H1 (cell line): ENCODE results near the gene TAS1R3. TPM values are rescaled to one million over a fixed set of nuclear protein-coding genes. Genes with fewer than 3 reads are reported as not detected.

Experiments used
- CTCF ChIA-PET: fragments of 300-600 bp; sonication (Branson Sonifier 250); formaldehyde crosslinking; loops from one replicate; lab custom pipeline; 2021; ENCODE audit not compliant: partially characterized antibody; lab: Charles Lee
- POLR2A ChIA-PET: fragments of 300-600 bp; sonication (Branson Sonifier 250); formaldehyde crosslinking; loops from one replicate; lab custom pipeline; 2021; ENCODE audit warnings: inconsistent platforms; ENCODE audit not compliant: partially characterized antibody; lab: Charles Lee
- DNase-seq, 2 experiments: peaks; one replicate each; pipeline versions ENCODE4 v3.0.0 to v3.0.0-alpha.2; 2010 to 2022; ENCODE audit warnings: low spot score in 2 of 2, low read depth in 1 of 2, mixed read lengths in 1 of 2
- FAIRE-seq: peaks from 2 replicates; lab custom pipeline; 2011; peaks lifted over from hg19 to GRCh38; lab: Jason Lieb, UNC
- H2AFZ ChIP-seq: 2 replicates; pipeline ENCODE4 v1.8.1; 2012; ENCODE audit warnings: low read length, inconsistent platforms
- H2AK5ac ChIP-seq: 2 replicates; pipeline ENCODE4 v1.6.1; 2013; ENCODE audit warnings: low read depth, low read length
- H2BK120ac ChIP-seq: replicated peaks from 2 replicates; pipeline ENCODE3; 2013; ENCODE audit warnings: low read depth, low read length, inconsistent platforms
- H2BK12ac ChIP-seq: 2 replicates; pipeline ENCODE4 v1.6.1; 2013; ENCODE audit warnings: low read depth, low read length
- H2BK15ac ChIP-seq: 2 replicates; pipeline ENCODE4 v1.6.1; 2013; ENCODE audit warnings: low read length
- H2BK20ac ChIP-seq: 2 replicates; pipeline ENCODE4 v1.6.1; 2013; ENCODE audit warnings: low read length
- H2BK5ac ChIP-seq: 2 replicates; pipeline ENCODE4 v1.6.1; 2013; ENCODE audit warnings: low read depth, low read length
- H3K14ac ChIP-seq: 2 replicates; pipeline ENCODE4 v1.6.1; 2013; ENCODE audit warnings: inconsistent platforms; ENCODE audit not compliant: insufficient read length
- H3K18ac ChIP-seq: 2 replicates; pipeline ENCODE4 v1.6.1; 2013; ENCODE audit warnings: low read length; ENCODE audit errors: extremely low read depth
- H3K23ac ChIP-seq: 2 replicates; pipeline ENCODE4 v1.6.1; 2013; ENCODE audit warnings: inconsistent platforms; ENCODE audit not compliant: insufficient read length
- H3K23me2 ChIP-seq: 2 replicates; pipeline ENCODE4 v1.6.1; 2013; ENCODE audit warnings: low read depth, low read length
- H3K27ac ChIP-seq: 2 replicates; pipeline ENCODE4 v1.6.1; 2011; ENCODE audit warnings: low read depth, low read length, inconsistent platforms
- H3K27me3 ChIP-seq, 4 experiments: replicated peaks in 1 of 4; 1 replicate in 1 of 4; 2 replicates in 3 of 4; pipeline versions ENCODE4 v1.6.1 to v1.8.1; 2011 to 2013; ENCODE audit warnings: low read length in 3 of 4, mild to moderate bottlenecking in 3 of 4, inconsistent platforms in 2 of 4, mixed read lengths in 2 of 4, moderate library complexity in 1 of 4; ENCODE audit not compliant: control insufficient read depth in 3 of 4, insufficient read depth in 3 of 4; ENCODE audit errors: extremely low read depth in 1 of 4
- H3K36me3 ChIP-seq, 4 experiments: 2 replicates each; pipeline versions ENCODE4 v1.6.1 to v1.8.1; 2011 to 2013; ENCODE audit warnings: mild to moderate bottlenecking in 4 of 4, low read length in 3 of 4, moderate library complexity in 2 of 4, control low read depth in 1 of 4, inconsistent platforms in 1 of 4; ENCODE audit not compliant: insufficient read depth in 4 of 4, control insufficient read depth in 2 of 4
- H3K4ac ChIP-seq: replicated peaks from 2 replicates; pipeline ENCODE3; 2013; ENCODE audit warnings: low read length, low read depth, mixed read lengths, inconsistent platforms; ENCODE audit not compliant: insufficient read length
- H3K4me1 ChIP-seq, 4 experiments: replicated peaks in 1 of 4; 1 replicate in 1 of 4; 2 replicates in 3 of 4; pipeline versions ENCODE4 v1.6.1 to v1.8.1; 2011 to 2013; ENCODE audit warnings: low read length in 3 of 4, inconsistent platforms in 2 of 4, mixed read lengths in 1 of 4; ENCODE audit not compliant: insufficient read depth in 4 of 4, control insufficient read depth in 3 of 4
- H3K4me2 ChIP-seq, 2 experiments: 2 replicates each; pipeline versions ENCODE4 v1.6.1 to v1.8.1; 2011 to 2013; ENCODE audit warnings: low read depth in 2 of 2, low read length in 2 of 2, control low read depth in 1 of 2, inconsistent platforms in 1 of 2, mild to moderate bottlenecking in 1 of 2; ENCODE audit not compliant: insufficient read depth in 1 of 2
- H3K4me3 ChIP-seq, 4 experiments: fragments of 200-600, 300-600 bp in 1 of 4; sonication (generic), shearing (Covaris generic), sonication (Bioruptor Twin) in 1 of 4; 2 replicates each; pipeline versions ENCODE4 v1.5.1 to v1.8.1; 2011 to 2016; ENCODE audit warnings: low read length in 4 of 4, low read depth in 3 of 4, control low read depth in 2 of 4, inconsistent platforms in 2 of 4, mild to moderate bottlenecking in 2 of 4, mixed read lengths in 1 of 4, moderate library complexity in 1 of 4; ENCODE audit not compliant: insufficient read depth in 2 of 4; ENCODE audit errors: extremely low read depth in 1 of 4
- H3K56ac ChIP-seq: replicated peaks from 2 replicates; pipeline ENCODE3; 2013; ENCODE audit warnings: low read depth, mild to moderate bottlenecking, mixed read lengths, low read length, inconsistent platforms; ENCODE audit not compliant: insufficient read length
- H3K79me1 ChIP-seq: 2 replicates; pipeline ENCODE4 v1.6.1; 2013; ENCODE audit warnings: low read depth, low read length, control low read depth
- H3K79me2 ChIP-seq, 2 experiments: 2 replicates each; pipeline versions ENCODE4 v1.6.1 to v1.8.1; 2012 to 2013; ENCODE audit warnings: low read length in 2 of 2, mild to moderate bottlenecking in 2 of 2, inconsistent platforms in 1 of 2; ENCODE audit not compliant: insufficient read depth in 2 of 2, control insufficient read depth in 1 of 2
- H3K9ac ChIP-seq, 4 experiments: replicated peaks in 1 of 4; 1 replicate in 1 of 4; 2 replicates in 3 of 4; pipeline versions ENCODE4 v1.6.1 to v1.8.1; 2011 to 2013; ENCODE audit warnings: low read depth in 3 of 4, low read length in 3 of 4, control low read depth in 2 of 4, mild to moderate bottlenecking in 2 of 4, moderate library complexity in 2 of 4, inconsistent platforms in 1 of 4; ENCODE audit errors: extremely low read depth in 1 of 4
- H3K9me3 ChIP-seq, 2 experiments: 2 replicates each; pipeline versions ENCODE4 v1.6.1 to v1.8.1; 2012 to 2013; ENCODE audit warnings: mild to moderate bottlenecking in 2 of 2, moderate library complexity in 2 of 2, control low read depth in 1 of 2, inconsistent platforms in 1 of 2, low read depth in 1 of 2, low read length in 1 of 2, mixed read lengths in 1 of 2; ENCODE audit not compliant: insufficient read depth in 2 of 2
- H4K20me1 ChIP-seq, 2 experiments: replicated peaks in 1 of 2; 2 replicates each; pipeline versions ENCODE3 to v1.8.1; 2011 to 2013; ENCODE audit warnings: inconsistent platforms in 2 of 2, low read length in 2 of 2, mild to moderate bottlenecking in 1 of 2; ENCODE audit not compliant: insufficient read depth in 2 of 2, control insufficient read depth in 1 of 2
- H4K5ac ChIP-seq: 2 replicates; pipeline ENCODE4 v1.6.1; 2013; ENCODE audit warnings: low read length, low read depth, mixed read lengths, inconsistent platforms; ENCODE audit not compliant: insufficient read length
- H4K8ac ChIP-seq: 2 replicates; pipeline ENCODE4 v1.8.0; 2013; ENCODE audit warnings: mild to moderate bottlenecking, moderate library complexity, low read length, inconsistent platforms; ENCODE audit not compliant: insufficient read depth; ENCODE audit errors: extremely low read depth
- H4K91ac ChIP-seq: replicated peaks from 2 replicates; pipeline ENCODE3; 2013; ENCODE audit warnings: low read length, mixed read lengths, inconsistent platforms; ENCODE audit not compliant: insufficient read length
- E2F6 ChIP-seq: IDR thresholded peaks from 2 replicates; pipeline ENCODE4 v1.6.1; 2012; ENCODE audit warnings: inconsistent platforms
- FOSL1 ChIP-seq: IDR thresholded peaks from 2 replicates; pipeline ENCODE4 v1.6.1; 2011; ENCODE audit warnings: mild to moderate bottlenecking, low read depth, low read length, moderate library complexity; ENCODE audit not compliant: insufficient read depth
- HDAC2 ChIP-seq, 2 experiments: fragments of 300-600 bp in 1 of 2; sonication (generic) in 1 of 2; IDR thresholded peaks; 2 replicates each; pipeline ENCODE4 v1.6.1; 2011 to 2012; ENCODE audit warnings: low read depth in 2 of 2, low read length in 2 of 2, mild to moderate bottlenecking in 2 of 2, moderate library complexity in 2 of 2, borderline replicate concordance in 1 of 2, inconsistent platforms in 1 of 2
- KDM4A ChIP-seq: IDR thresholded peaks from one replicate; pipeline ENCODE4 v1.7.1; 2012; ENCODE audit warnings: low read depth, mild to moderate bottlenecking, moderate library complexity, low read length, inconsistent platforms; ENCODE audit not compliant: severe bottlenecking
- MAX ChIP-seq: IDR thresholded peaks from 2 replicates; pipeline ENCODE4 v1.6.1; 2012; ENCODE audit warnings: inconsistent platforms
- NANOG ChIP-seq: IDR thresholded peaks from 2 replicates; pipeline ENCODE4 v1.6.1; 2011; ENCODE audit warnings: low read length, low read depth, mild to moderate bottlenecking, inconsistent platforms; ENCODE audit not compliant: insufficient read depth, poor library complexity, severe bottlenecking
- NRF1 ChIP-seq: IDR thresholded peaks from 2 replicates; pipeline ENCODE4 v1.6.1; 2011; ENCODE audit warnings: mild to moderate bottlenecking, low read depth, low read length, improper control_type of control experiment
- POLR2A ChIP-seq, 2 experiments: IDR thresholded peaks; 1 replicate in 1 of 2; 2 replicates in 1 of 2; pipeline ENCODE4 v1.6.1; 2011; ENCODE audit warnings: low read depth in 2 of 2, low read length in 2 of 2, mild to moderate bottlenecking in 2 of 2; ENCODE audit errors: control extremely low read depth in 1 of 2
- RBBP5 ChIP-seq: IDR thresholded peaks from 2 replicates; pipeline ENCODE4 v1.7.1; 2012; ENCODE audit warnings: low read depth, mild to moderate bottlenecking, inconsistent platforms, low read length, moderate library complexity, borderline replicate concordance
- TEAD4 ChIP-seq: IDR thresholded peaks from 2 replicates; pipeline ENCODE4 v1.6.1; 2012; ENCODE audit warnings: low read depth, low read length, inconsistent platforms, mixed read lengths
- WGBS, 2 experiments: shearing (Covaris generic) in 1 of 2; methylation state at CpG; one replicate each; pipeline versions ENCODE4 v1.1.6 to v1.1.7; 2013 to 2015; ENCODE audit warnings: low lambda C conversion rate in 2 of 2, mixed read lengths in 2 of 2, inconsistent platforms in 1 of 2, low coverage in 1 of 2, missing lambda C conversion rate in 1 of 2; ENCODE audit not compliant: insufficient replicate concordance in 2 of 2, insufficient coverage in 1 of 2, insufficient read length in 1 of 2; ENCODE audit errors: extremely low coverage in 1 of 2, missing lambda C conversion rate in 1 of 2; 5-methylcytosine and 5-hydroxymethylcytosine counted together
- polyA plus RNA-seq, 7 experiments: library from polyadenylated mRNA; depleted of rRNA in 3 of 7; stranded (reverse) in 5 of 7; unstranded in 2 of 7; fragments of >200 nt in 5 of 7; fragments of 200-250 nt in 2 of 7; gene quantifications; 1 replicate in 5 of 7; 2 replicates in 1 of 7; 4 replicates in 1 of 7; pipeline versions ENCODE4 v1.2.1 to v1.2.3, GENCODE V29; 2011 to 2013; ENCODE audit warnings: missing spikeins in 2 of 7, mixed read lengths in 2 of 7
- total RNA-seq: library from RNA; stranded (reverse); fragmentation: NEBNext Ultra II Directional; extraction: Animal tissue kit (Norgen Biotek cat#: 25700); gene quantifications from 2 replicates; pipeline ENCODE4 v1.2.1, GENCODE V29; 2021

TAS1R3 gene
- total and polyA plus RNA-seq, 2 of the 8 experiments (the other 6 are each of a cell fraction or from before 2014, with no cell fraction given): 0.03 to 0.19 TPM

- 0% methylated on average over 19 of the region's 28 CpGs; no CpG with 5 or more reads in 1 of the 2 experiments for WGBS, 2 experiments
- Histone ChIP-seq H3K18ac (peak overlapping the region; percentile 52), H3K4me2 (peak overlapping the region; percentile 69 to 95), H3K36me3 (no peaks in the 10 kb centered on the region), H3K9ac (no peak overlapping the region), H3K14ac (no peak overlapping the region), H3K79me2 (no peaks in the 10 kb centered on the region), H2BK15ac (no peak overlapping the region), H3K27ac (no peak overlapping the region), H4K91ac (peak overlapping the region; percentile 94), H3K9me3 (no peaks in the 10 kb centered on the region), H2BK20ac (no peak overlapping the region), H3K4ac (peak overlapping the region; percentile 91), H2AFZ (no peak overlapping the region), H2BK12ac (peak overlapping the region; percentile 53; the same call in 1 of the 2 replicates), H3K56ac (no peak overlapping the region), H3K4me3 (peak overlapping the region; percentile 20 to 61 (median 26); a peak in 7 of 8 replicates), H4K8ac (peak overlapping the region; percentile 72), H2BK5ac (no peak overlapping the region), H2BK120ac (no peak overlapping the region), H4K5ac (no peak overlapping the region), H4K20me1 (peaks cover 0 to 6% of the 10 kb centered on the region in 2 experiments), H3K23me2 (peaks cover 20% of the 10 kb centered on the region; the same call in 1 of the 2 replicates), H3K23ac (no peak overlapping the region), H3K27me3 (peaks cover 9 to 17% (median 14%) of the 10 kb centered on the region in 4 experiments), H3K4me1 (peaks cover 2 to 44% (median 33%) of the 10 kb centered on the region in 4 experiments), H3K79me1 (no peaks in the 10 kb centered on the region), H2AK5ac (no peak overlapping the region)
- ChIA-PET POLR2A (interaction anchor here (0.7 to 5.1 kb wide), 13 partner anchors 8 to 84 kb away, joined by 3 to 80 read pairs (median 3); partner anchors contain the start of gene AURKAIP1), CTCF (interaction anchor here (0.5 to 3.4 kb wide), 4 partner anchors 17 to 483 kb away, joined by 3 to 40 read pairs (median 4); partner anchors contain the start of gene AURKAIP1)
- peak in 1 of 2 experiments; percentile 78 for DNase-seq
- no peak for FAIRE-seq
- no peak for TF ChIP-seq NRF1
- peak; percentile 54; the same call in 1 of the 2 replicates for TF ChIP-seq E2F6
- TF ChIP-seq NANOG: peak; percentile 32
- TF ChIP-seq MAX: peak; percentile 74
- TF ChIP-seq FOSL1: no peak
- TF ChIP-seq HDAC2 (IDR thresholded peaks at IDR 0.05; ENCODE audit: borderline replicate concordance in 1 of 2, low read depth in 2 of 2, low read length in 2 of 2): no peak
- TF ChIP-seq RBBP5: 0 out of 2 replicates have a peak, but pooled peaks have one; percentile 30
- no peak for TF ChIP-seq KDM4A
- TF ChIP-seq TEAD4: no peak
- no peak; a peak in 1 of 3 replicates for TF ChIP-seq POLR2A (IDR thresholded peaks at IDR 0.05; ENCODE audit: control extremely low read depth in 1 of 2, low read depth in 2 of 2, low read length in 2 of 2)
These were observed 22.5 kb downstream of the TAS1R3 start for GRCh38 chr1:1353389-1354151.
